ENCODE results near the gene TCF3.

GRCh38 chr19:1570836-1571235 is 81.6 kb downstream of the TCF3 start:
- TF ChIP-seq, protein P1, sequence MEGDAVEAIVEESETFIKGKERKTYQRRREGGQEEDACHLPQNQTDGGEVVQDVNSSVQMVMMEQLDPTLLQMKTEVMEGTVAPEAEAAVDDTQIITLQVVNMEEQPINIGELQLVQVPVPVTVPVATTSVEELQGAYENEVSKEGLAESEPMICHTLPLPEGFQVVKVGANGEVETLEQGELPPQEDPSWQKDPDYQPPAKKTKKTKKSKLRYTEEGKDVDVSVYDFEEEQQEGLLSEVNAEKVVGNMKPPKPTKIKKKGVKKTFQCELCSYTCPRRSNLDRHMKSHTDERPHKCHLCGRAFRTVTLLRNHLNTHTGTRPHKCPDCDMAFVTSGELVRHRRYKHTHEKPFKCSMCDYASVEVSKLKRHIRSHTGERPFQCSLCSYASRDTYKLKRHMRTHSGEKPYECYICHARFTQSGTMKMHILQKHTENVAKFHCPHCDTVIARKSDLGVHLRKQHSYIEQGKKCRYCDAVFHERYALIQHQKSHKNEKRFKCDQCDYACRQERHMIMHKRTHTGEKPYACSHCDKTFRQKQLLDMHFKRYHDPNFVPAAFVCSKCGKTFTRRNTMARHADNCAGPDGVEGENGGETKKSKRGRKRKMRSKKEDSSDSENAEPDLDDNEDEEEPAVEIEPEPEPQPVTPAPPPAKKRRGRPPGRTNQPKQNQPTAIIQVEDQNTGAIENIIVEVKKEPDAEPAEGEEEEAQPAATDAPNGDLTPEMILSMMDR (IDR thresholded peaks at IDR 0.05), result no peak
- TF ChIP-seq ZFX (IDR thresholded peaks at IDR 0.05; ENCODE audit: borderline replicate concordance), result no peak

Measured in 22Rv1 (cell line).